CD14-positive monocyte (primary cell): Measurements from ENCODE around the gene NMUR1. TPM values are rescaled to one million over a fixed set of nuclear protein-coding genes. Genes with fewer than 3 reads are reported as not detected.
A peak's percentile ranks its signal among the peaks of the same experiment; 100 is the strongest.

Experiments used
- DNase-seq, 3 donors: peaks; one replicate each; pipeline ENCODE4 v3.0.0-alpha.2; 2011 to 2022
- H2AFZ ChIP-seq: 2 replicates; pipeline ENCODE4 v1.6.0; 2012; ENCODE audit warnings: mild to moderate bottlenecking, low read depth, low read length, inconsistent platforms; ENCODE audit not compliant: insufficient read depth, poor library complexity, severe bottlenecking
- H3K27ac ChIP-seq, 2 donors: 1 replicate in 1 of 2; 2 replicates in 1 of 2; pipeline ENCODE4 v1.5.1; 2012 to 2013; ENCODE audit warnings: low read length in 2 of 2, control low read depth in 1 of 2, inconsistent platforms in 1 of 2, low read depth in 1 of 2, mild to moderate bottlenecking in 1 of 2
- H3K27me3 ChIP-seq, 2 donors: one replicate each; pipeline versions ENCODE4 v1.6.0 to v1.6.1; 2011 to 2013; ENCODE audit warnings: low read length in 2 of 2; ENCODE audit not compliant: control insufficient read depth in 2 of 2, insufficient read depth in 2 of 2
- H3K36me3 ChIP-seq, 2 donors: replicated peaks in 1 of 2; 1 replicate in 1 of 2; 2 replicates in 1 of 2; pipeline versions ENCODE4 v1.5.1 to v1.6.1; 2012 to 2013; ENCODE audit warnings: low read length in 2 of 2, control low read depth in 1 of 2, inconsistent platforms in 1 of 2, mild to moderate bottlenecking in 1 of 2; ENCODE audit not compliant: insufficient read depth in 2 of 2, control insufficient read depth in 1 of 2
- H3K4me1 ChIP-seq, 2 donors: 1 replicate in 1 of 2; 2 replicates in 1 of 2; pipeline versions ENCODE4 v1.5.1 to v1.6.1; 2012 to 2013; ENCODE audit warnings: low read length in 2 of 2, control low read depth in 1 of 2, inconsistent platforms in 1 of 2, mild to moderate bottlenecking in 1 of 2, moderate library complexity in 1 of 2; ENCODE audit not compliant: insufficient read depth in 2 of 2, control insufficient read depth in 1 of 2
- H3K4me2 ChIP-seq: replicated peaks from 2 replicates; pipeline ENCODE3; 2012; ENCODE audit warnings: low read length, moderate library complexity, mild to moderate bottlenecking; ENCODE audit not compliant: poor library complexity, severe bottlenecking; ENCODE audit errors: extremely low read depth
- H3K4me3 ChIP-seq, 3 experiments: fragments of 200-600 bp in 1 of 3; sonication (generic) in 1 of 3; replicated peaks in 1 of 3; 1 replicate in 2 of 3; 2 replicates in 1 of 3; pipeline ENCODE4 v1.5.1; 2011 to 2013; ENCODE audit warnings: low read length in 3 of 3, mild to moderate bottlenecking in 3 of 3, control low read depth in 2 of 3, low read depth in 2 of 3, inconsistent platforms in 1 of 3, moderate library complexity in 1 of 3
- H3K79me2 ChIP-seq: 2 replicates; pipeline ENCODE4 v1.6.0; 2012; ENCODE audit warnings: mild to moderate bottlenecking, control low read depth, inconsistent platforms, low read length, moderate library complexity; ENCODE audit not compliant: insufficient read depth
- H3K9ac ChIP-seq: 2 replicates; pipeline ENCODE4 v1.6.0; 2017; ENCODE audit warnings: low read length, mild to moderate bottlenecking; ENCODE audit not compliant: insufficient read depth, poor library complexity, severe bottlenecking
- H3K9me3 ChIP-seq, 2 donors: replicated peaks in 1 of 2; 1 replicate in 1 of 2; 2 replicates in 1 of 2; pipeline versions ENCODE4 v1.5.1 to v1.6.1; 2012 to 2013; ENCODE audit warnings: low read length in 2 of 2, control low read depth in 1 of 2; ENCODE audit not compliant: control insufficient read depth in 1 of 2, insufficient read depth in 1 of 2
- H4K20me1 ChIP-seq: 2 replicates; pipeline ENCODE4 v1.6.0; 2012; ENCODE audit warnings: mild to moderate bottlenecking, low read length, control low read depth, moderate library complexity; ENCODE audit not compliant: insufficient read depth
- H3K27ac Mint-ChIP-seq, 7 donors: one replicate each; pipeline ENCODE4 v1.8.0; 2020; ENCODE audit warnings: mild to moderate bottlenecking in 7 of 7, mixed read lengths in 7 of 7, moderate library complexity in 6 of 7, inconsistent platforms in 2 of 7
- H3K27me3 Mint-ChIP-seq, 3 donors: one replicate each; pipeline ENCODE4 v1.8.0; 2021 to 2022; ENCODE audit warnings: low read depth in 3 of 3, mild to moderate bottlenecking in 3 of 3, mixed read lengths in 3 of 3, moderate library complexity in 3 of 3, inconsistent platforms in 1 of 3
- H3K36me3 Mint-ChIP-seq, 2 donors: one replicate each; pipeline ENCODE4 v1.8.0; 2020; ENCODE audit warnings: mixed read lengths in 2 of 2, inconsistent platforms in 1 of 2, mild to moderate bottlenecking in 1 of 2
- H3K4me1 Mint-ChIP-seq: one replicate; pipeline ENCODE4 v1.8.0; 2020; ENCODE audit warnings: mild to moderate bottlenecking, mixed read lengths
- H3K4me3 Mint-ChIP-seq, 2 donors: one replicate each; pipeline ENCODE4 v1.8.0; 2020; ENCODE audit warnings: mild to moderate bottlenecking in 2 of 2, mixed read lengths in 2 of 2, moderate library complexity in 1 of 2
- H3K9me3 Mint-ChIP-seq, 7 donors: one replicate each; pipeline ENCODE4 v1.8.0; 2020 to 2022; ENCODE audit warnings: mixed read lengths in 7 of 7, mild to moderate bottlenecking in 6 of 7, moderate library complexity in 6 of 7, inconsistent platforms in 2 of 7
- WGBS: methylation state at CpG from one replicate; pipeline ENCODE4 v1.1.5; 2013; ENCODE audit warnings: missing lambda C conversion rate; ENCODE audit not compliant: insufficient coverage; 5-methylcytosine and 5-hydroxymethylcytosine counted together
- intact Hi-C, 2 donors: fragments of 100-400 bp; cut with micrococcal nuclease; formaldehyde crosslinking; loops; one replicate each; pipeline versions ENCODE4 v1.15.0 to v1.15.1; 2023
- polyA plus RNA-seq, 3 donors: library from polyadenylated mRNA; depleted of rRNA in 1 of 3; unstranded in 2 of 3; stranded (reverse) in 1 of 3; fragments of 300-500 nt in 2 of 3; fragments of >200 nt in 1 of 3; fragmentation: Illumina TruSeq in 2 of 3; gene quantifications; 1 replicate in 2 of 3; 2 replicates in 1 of 3; pipeline ENCODE4 v1.2.3, GENCODE V29; 2012 to 2021
- TF ChIP-seq, protein P1 (sequence below): fragments of 200-600 bp; IDR thresholded peaks from one replicate; pipeline ENCODE4 v1.8.0; 2022; ENCODE audit warnings: antibody characterized with exemption, mild to moderate bottlenecking

The NMUR1 gene
- polyA plus RNA-seq, 3 donors, result not detected

DNA sequence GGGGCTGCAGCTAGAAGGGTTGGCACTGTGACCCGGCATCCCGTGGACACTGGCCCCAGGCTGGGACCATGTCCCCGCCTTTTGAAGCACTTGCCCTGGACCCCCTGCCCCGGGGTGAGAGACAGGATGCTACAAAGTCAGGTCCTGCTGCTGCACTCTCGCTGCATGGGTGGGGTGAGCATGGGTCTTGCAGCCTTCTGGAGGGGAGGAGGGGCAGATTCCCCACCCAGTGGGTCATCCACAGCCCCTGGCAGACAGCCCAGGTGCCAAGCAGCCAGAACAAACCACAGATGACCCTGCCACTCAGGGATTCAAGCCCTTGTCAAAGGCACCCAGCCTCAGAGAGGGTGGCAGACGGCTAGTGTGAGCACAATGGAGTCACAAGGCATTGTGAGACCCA is 5.7 kb upstream of the NMUR1 start:
- TF ChIP-seq, protein P1, sequence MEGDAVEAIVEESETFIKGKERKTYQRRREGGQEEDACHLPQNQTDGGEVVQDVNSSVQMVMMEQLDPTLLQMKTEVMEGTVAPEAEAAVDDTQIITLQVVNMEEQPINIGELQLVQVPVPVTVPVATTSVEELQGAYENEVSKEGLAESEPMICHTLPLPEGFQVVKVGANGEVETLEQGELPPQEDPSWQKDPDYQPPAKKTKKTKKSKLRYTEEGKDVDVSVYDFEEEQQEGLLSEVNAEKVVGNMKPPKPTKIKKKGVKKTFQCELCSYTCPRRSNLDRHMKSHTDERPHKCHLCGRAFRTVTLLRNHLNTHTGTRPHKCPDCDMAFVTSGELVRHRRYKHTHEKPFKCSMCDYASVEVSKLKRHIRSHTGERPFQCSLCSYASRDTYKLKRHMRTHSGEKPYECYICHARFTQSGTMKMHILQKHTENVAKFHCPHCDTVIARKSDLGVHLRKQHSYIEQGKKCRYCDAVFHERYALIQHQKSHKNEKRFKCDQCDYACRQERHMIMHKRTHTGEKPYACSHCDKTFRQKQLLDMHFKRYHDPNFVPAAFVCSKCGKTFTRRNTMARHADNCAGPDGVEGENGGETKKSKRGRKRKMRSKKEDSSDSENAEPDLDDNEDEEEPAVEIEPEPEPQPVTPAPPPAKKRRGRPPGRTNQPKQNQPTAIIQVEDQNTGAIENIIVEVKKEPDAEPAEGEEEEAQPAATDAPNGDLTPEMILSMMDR, result no peak
- Histone ChIP-seq H3K4me1 (no peaks in the 10 kb centered on the region), H3K27me3 (peaks cover 16 to 81% of the 10 kb centered on the region in 2 donors), H3K27ac (no peak overlapping the region), H3K9ac (no peak overlapping the region), H3K4me2 (no peak overlapping the region), H3K79me2 (no peaks in the 10 kb centered on the region), H2AFZ (no peak overlapping the region), H4K20me1 (no peaks in the 10 kb centered on the region), H3K9me3 (no peaks in the 10 kb centered on the region), H3K36me3 (no peaks in the 10 kb centered on the region), H3K4me3 (no peak overlapping the region)
- H3K9me3 Mint-ChIP-seq, result peaks cover 0 to 4% (median 1%) of the 10 kb centered on the region in 7 donors
- peak overlapping the region in 1 of 2 donors; percentile 26 for H3K4me3 Mint-ChIP-seq
- WGBS, result 100% methylated on average over 3 of the region's 6 CpGs
- peaks cover 17% of the 10 kb centered on the region for H3K4me1 Mint-ChIP-seq
- H3K27ac Mint-ChIP-seq, result no peak overlapping the region
- intact Hi-C loops, result no loop called here
- peaks cover 76 to 89% (median 85%) of the 10 kb centered on the region in 3 donors for H3K27me3 Mint-ChIP-seq
- H3K36me3 Mint-ChIP-seq, result peaks cover 0 to 14% of the 10 kb centered on the region in 2 donors
- no peak for DNase-seq

GRCh38 chr2:231533777-231534125 is 3.5 kb upstream of the NMUR1 start:
- no peak for DNase-seq
- TF ChIP-seq, protein P1, result no peak
- WGBS, result 93% methylated on average over 4 of the region's 7 CpGs
- peaks cover 0 to 10% of the 10 kb centered on the region in 2 donors for H3K36me3 Mint-ChIP-seq
- no peak overlapping the region for H3K4me2 ChIP-seq
- no peak overlapping the region for H3K4me3 ChIP-seq
- H3K27me3 ChIP-seq, result peaks cover 8 to 81% of the 10 kb centered on the region in 2 donors
- H4K20me1 ChIP-seq, result no peaks in the 10 kb centered on the region
- no peaks in the 10 kb centered on the region for H3K36me3 ChIP-seq
- H3K27ac Mint-ChIP-seq, result no peak overlapping the region
- no peaks in the 10 kb centered on the region for H3K79me2 ChIP-seq
- no peaks in the 10 kb centered on the region for H3K9me3 ChIP-seq
- no peak overlapping the region for H3K27ac ChIP-seq
- intact Hi-C loops, result no loop called here
- H3K9ac ChIP-seq, result no peak overlapping the region
- H3K4me1 Mint-ChIP-seq, result peaks cover 19% of the 10 kb centered on the region
- peak overlapping the region in 1 of 2 donors; percentile 66 for H3K4me3 Mint-ChIP-seq
- peaks cover 8 to 12% of the 10 kb centered on the region in 2 donors for H3K4me1 ChIP-seq
- H3K9me3 Mint-ChIP-seq, result peaks cover 0 to 13% (median 2%) of the 10 kb centered on the region in 7 donors
- H3K27me3 Mint-ChIP-seq, result peaks cover 71 to 91% (median 83%) of the 10 kb centered on the region in 3 donors
- no peak overlapping the region for H2AFZ ChIP-seq
